Hepatocyte (in vitro differentiated cells): ENCODE data around the gene NBDY.

Source experiments
- EZH2 ChIP-seq: fragments of 200-600 bp; sonication (generic); IDR thresholded peaks from 2 replicates; pipeline ENCODE4 v1.6.1; 2016; ENCODE audit warnings: antibody characterized with exemption, mild to moderate bottlenecking, borderline replicate concordance
- EZH2phosphoT487 ChIP-seq: fragments of 200-600 bp; sonication (generic); IDR thresholded peaks from one replicate; pipeline ENCODE4 v1.6.1; 2018; ENCODE audit warnings: antibody characterized with exemption, mild to moderate bottlenecking, low read depth, moderate library complexity; ENCODE audit not compliant: unreplicated experiment, severe bottlenecking

DNA sequence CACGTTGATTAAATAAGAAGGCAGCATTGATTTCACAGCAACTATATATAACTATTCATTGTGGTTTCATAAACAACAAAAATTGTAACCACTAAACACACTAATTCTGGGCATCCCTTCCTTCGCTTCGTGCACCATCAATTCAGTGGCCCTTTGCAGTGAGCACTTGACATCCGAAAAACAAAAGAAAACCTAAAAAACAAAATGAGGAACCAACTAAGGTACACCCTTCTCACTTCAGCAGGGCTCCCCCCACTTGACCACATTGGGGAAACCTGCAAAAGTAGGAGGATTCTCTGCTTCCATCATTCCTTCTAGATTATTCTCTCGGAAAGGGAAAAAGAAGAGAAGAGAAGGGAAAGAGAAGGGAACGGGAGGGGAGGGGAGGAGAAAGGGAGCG, 28.3 kb downstream of the NBDY start:
- TF ChIP-seq EZH2phosphoT487 (no peak), EZH2 (no peak)
